GM19351 (cell line): Measurements from ENCODE around the gene TRPT1.
"Not testable (repeated sequence)": the region's sequence is repeated elsewhere in the genome, so short reads cannot be mapped to it uniquely, and the experiment has no call there.

Experiments used
- ATAC-seq: cut with Tn5 transposase; IDR thresholded peaks from one replicate; pipeline ENCODE4 v1.9.1; 2021; ENCODE audit warnings: mild to moderate bottlenecking, moderate library complexity; ENCODE audit not compliant: unreplicated experiment

The TRPT1 gene

GRCh38 chr11:64258946-64259532, 33.1 kb upstream of the TRPT1 start:
- no peak for ATAC-seq

GRCh38 chr11:64258356-64258755, 32.4 kb upstream of the TRPT1 start:
- no peak for ATAC-seq

- ATAC-seq: no peak
Observed at GRCh38 chr11:64256300-64256699, 30.3 kb upstream of the TRPT1 start.

DNA sequence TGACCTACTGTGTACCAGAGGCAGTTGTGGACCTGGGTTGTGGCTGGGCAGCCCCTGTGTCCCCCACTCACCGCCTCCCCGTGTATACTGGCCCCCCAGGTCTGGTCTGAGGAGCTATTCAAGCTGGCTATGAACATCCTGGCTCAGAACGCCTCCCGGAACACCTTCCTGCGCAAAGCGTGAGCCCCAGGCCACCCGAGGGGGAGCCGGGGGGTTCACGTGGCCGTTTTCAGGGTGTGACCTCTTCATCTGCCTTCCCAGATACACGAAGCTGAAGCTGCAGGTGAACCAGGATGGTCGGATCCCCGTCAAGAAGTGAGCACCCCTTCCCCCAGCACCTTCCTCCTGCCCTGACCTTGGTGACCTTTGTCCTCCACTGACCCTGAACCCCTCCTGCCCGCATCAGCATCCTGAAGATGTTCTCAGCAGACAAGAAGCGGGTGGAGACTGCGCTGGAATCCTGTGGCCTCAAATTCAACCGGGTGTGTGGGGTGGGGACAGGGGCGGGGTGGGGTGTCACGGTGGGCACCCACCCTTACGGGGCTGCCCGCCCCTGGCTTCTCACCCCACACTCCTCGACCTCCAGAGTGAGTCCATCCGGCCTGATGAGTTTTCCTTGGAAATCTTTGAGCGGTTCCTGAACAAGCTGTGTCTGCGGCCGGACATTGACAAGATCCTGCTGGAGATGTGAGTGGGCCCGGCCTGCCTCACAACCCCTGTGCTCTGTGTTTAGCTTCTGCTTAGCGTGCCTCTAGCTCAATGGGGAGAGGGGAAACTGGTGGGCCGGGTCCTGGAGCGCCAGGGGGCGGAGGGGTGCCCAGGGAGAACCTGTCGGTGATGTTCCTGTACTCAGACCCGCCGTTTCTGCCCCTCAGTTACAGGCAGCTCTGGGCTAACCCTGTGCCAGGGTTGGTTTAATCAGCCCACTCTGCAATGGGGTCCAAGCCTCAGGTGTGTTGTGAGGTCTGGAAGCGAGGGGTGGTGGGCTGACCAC, 29.4 kb upstream of the TRPT1 start:
- ATAC-seq: no peak

DNA sequence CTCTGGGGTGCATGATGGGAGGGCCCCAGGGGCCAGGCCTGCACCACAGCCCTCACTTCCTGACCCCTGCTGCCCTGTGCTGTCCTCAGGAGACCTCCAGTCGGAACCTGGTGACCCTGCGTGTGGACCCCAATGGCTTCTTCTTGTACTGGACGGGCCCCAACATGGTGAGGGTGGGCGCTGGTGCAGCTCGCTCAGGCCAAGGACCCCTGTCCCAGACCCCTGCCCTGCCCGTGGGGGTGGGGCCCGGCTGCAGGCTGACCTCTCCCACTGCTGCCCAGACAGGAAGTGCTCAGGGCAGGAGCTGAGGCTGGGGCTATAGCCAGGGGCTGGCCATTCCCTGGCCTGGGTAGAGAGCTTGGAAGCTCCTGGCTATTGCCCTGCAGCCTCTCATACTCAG, 28.3 kb upstream of the TRPT1 start:
- ATAC-seq: no peak

DNA sequence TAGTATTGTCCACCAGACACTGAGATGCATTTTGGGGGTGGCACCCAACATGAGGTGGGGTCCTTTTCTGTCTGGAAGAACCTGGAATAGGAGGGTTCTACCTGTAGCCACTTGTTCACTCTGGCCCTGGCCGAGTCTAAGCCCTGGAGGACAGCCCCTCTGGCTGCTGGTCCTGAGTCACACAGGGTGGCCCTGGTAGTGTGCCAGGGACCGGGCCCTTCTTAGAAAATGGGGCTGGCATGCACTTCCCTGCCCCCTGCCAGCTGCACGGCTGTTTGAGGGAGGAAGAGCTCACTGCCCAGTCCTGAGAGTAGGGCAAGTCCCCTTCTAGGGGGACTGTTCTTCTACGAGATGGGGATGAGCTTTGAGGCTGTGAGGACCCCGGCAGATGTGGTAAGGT, 27.5 kb upstream of the TRPT1 start:
- ATAC-seq: no peak

DNA sequence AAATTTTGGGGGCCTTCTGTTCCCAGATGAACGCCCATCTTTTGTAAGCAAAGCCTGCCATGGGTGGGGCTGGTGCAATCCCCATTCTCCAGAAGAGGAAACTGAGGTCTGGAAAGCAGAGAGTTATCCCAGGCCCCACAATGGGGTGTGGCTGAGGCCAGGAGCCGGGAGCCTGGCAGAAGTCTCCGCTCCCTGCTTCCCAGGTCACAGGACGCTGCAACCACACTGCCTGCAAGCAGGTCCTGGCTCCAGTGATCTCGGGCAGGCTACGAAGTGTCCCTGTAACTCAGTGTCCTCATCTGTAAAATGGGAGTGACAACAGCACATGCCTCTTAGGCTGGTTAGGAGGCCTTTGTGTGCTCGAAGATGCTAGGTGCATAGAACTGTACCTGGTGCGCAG, 27.1 kb upstream of the TRPT1 start:
- ATAC-seq: no peak

- ATAC-seq: no peak
Observed at GRCh38 chr11:64252003-64252872, 26.3 kb upstream of the TRPT1 start.

DNA sequence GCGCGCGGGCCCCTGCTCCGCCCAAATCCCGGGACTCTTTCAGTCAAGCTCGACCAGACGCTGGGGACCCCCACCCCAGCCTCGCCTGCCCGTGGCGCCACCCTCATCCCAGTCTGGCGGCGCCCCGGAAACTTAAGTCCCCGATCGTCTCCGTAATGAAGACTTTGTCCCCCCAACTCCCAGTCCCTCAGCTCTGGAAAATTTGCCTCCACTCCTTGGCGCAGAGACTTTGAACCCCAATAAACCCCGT, 25.7 kb upstream of the TRPT1 start:
- no peak for ATAC-seq

DNA sequence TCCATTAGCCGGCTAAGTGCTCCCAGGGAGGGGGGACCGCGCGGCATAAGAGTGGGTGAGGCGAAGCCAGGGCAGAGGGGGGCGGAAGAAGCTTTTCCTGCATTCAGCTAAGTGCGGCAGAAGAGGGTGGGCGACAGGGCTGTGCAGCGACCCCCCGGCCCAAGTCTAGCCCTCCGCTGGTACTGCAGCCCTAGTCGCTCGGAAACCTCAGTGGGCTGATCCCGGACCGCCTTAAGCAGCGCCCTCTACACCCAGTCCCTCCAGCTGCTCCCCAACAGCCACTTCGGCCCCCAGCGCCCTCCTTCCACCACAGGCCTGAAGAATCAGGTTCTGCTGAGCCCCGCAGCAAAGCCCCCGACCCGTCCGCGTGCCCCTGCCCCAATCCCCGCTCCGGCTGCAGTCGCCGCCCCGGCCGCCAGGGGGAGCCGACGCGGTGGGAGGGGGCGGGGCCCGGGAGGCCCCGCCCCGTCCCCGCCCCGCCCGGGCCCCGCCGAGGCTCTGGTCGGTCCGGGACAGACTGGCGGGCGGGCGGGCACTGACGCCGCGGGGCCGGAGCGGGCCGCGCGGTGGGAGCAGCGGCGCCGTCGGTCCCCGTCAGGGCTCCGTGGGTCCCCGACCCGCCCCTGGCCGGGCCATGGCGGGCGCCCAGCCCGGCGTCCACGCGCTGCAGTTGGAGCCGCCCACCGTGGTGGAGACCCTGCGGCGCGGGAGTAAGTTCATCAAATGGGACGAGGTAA, 25.2 kb upstream of the TRPT1 start, which contains the start of gene PLCB3:
Gene PLCB3, plus strand, starts transcription at position 515 of the 737 bp plus-strand sequence. Its CDS starts 120 bp downstream, at position 635.
- peak; percentile 53 for ATAC-seq

DNA sequence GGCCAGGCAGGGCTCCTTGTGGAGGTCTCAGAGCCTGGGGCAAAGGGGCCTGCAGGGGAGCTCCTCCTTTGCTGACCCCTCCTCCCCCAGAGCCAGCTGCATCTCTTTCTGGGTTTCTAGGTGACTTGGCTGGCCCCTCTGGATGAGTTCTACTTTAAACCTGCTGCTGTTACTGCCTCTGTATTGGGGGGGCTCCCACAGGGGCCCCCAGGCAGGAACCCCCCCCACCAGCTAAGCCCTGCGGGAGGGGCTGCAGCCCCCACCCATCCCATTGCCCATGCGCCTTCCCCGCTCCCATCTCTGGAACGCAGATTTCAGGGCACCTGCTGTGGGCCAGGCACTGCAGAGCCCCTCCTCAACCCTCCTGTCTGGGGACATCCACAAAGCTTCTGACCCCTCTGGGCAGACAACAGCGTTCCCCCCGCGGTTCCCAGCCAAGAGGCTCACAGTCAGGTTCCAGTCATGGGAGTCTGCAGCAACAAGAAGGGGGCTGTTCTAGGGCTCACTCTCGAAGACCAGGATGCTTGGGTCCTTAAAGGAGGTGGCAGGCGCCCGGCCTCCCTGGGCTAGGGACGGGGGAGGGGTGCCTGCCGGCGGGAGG, 24.5 kb upstream of the TRPT1 start:
- ATAC-seq: no peak

- ATAC-seq: no peak
Observed at GRCh38 chr11:64249563-64250414, 23.8 kb upstream of the TRPT1 start.

DNA sequence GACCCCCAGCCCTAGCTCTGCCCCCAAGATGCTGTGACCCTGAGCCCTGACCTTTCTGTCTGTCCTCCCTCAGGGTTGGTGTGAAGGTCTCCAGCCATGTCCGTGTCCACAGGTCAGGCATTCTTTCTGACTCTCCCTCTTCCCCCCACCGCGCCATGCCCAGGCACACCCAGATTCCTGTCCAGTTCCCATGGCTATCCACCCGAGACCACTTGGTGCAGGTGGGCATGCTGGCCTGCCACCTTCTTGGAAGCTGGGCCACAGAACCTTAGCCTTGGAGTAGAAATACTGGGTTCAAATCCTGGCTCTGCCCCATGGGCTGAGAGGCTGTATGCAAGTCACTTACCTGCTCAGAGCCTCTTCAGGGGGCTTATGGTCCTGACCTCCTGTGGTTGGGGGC, 23.1 kb upstream of the TRPT1 start:
- ATAC-seq: no peak

DNA sequence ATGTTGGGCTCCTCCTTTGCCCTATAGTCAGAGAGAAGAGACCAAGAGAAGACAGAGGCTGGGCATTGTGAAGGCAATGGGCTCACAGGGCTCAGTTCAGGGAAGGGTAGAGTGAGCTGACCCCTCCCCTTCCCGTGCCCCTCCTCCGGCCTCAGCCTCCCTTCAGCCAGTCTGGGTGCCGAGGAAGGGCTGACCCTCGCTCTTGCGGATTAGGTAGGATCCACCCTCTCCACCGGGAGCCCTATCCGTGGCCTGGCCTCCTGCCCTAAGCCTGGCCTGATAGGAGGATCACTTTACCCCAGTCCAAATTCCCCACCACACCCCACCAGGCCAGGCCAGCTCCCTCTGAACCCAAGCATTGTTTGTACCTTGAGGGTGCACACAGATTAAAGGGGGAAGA, 22.6 kb upstream of the TRPT1 start:
- ATAC-seq: no peak

DNA sequence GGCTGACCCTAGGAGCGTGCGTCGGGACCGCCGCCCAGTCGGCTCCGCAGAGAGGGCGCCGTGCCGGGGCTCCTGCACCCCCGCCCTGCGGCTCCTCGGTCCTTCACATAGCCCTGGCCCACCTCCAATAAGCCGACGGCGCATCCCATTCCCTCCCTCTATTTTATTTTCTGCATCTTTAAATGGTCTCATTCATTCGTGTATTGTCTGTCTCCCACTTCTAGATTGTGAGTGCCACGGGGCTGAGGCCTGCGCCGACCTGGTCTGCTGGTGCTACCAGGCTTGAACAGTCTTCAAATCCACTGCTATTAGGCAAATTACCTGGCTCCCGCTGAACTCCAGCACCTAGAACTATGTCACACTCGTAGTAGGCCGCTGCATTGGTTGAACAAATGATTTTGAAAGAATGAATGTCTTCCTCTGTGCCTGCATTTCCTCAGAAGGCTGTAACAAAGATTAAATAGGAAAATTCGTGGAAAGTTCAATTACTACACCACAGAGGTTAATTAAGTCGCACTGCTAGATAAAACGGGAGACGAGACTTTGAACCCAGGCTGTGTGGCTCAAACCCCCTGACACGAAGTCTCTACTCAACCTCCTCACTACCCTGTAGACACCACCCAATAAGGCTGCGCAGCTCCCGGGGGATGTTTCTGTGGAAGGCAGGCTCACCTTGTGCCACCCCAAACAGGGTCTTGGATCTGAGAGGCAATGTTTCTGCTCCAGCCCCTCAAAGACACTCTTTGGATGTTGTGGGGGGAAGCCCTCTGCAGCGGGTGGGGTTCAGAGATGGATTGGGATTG, 21.9 kb upstream of the TRPT1 start:
- ATAC-seq: no peak

GRCh38 chr11:64246871-64247728, 21.1 kb upstream of the TRPT1 start, which contains the start of gene PPP1R14B:
Gene PPP1R14B, minus strand, starts transcription at chr11:64246943. Its CDS starts 270 bp downstream, at chr11:64246673.
- ATAC-seq: peak; percentile 35

DNA sequence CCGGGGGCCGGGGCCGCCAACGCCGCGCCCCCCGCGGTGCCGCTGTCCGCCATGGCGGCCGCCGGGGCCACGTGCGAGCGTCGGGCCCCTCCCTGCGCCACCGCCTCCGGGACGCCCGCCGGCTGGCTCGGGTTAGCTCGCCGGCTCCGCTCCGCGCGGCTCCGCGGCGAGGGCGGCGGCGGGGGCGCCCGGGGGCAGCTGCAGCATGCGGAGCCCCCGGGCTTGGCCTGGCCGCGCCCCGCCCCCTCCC, 20.6 kb upstream of the TRPT1 start:
- ATAC-seq: not testable (repeated sequence)
